Breast epithelium (tissue), 4 donors: ENCODE measurements around the gene IL1RL2. TPM values are rescaled to one million over a fixed set of nuclear protein-coding genes. Genes with fewer than 3 reads are reported as not detected.

Experiments used
- DNase-seq, 2 donors: peaks; one replicate each; pipeline ENCODE4 v3.0.0-alpha.2; 2019; ENCODE audit warnings: low spot score in 2 of 2
- H3K27ac ChIP-seq, 2 donors: fragments of 200-600 bp; sonication (generic) in 1 of 2; one replicate each; pipeline ENCODE4 v1.5.1; 2016 to 2019; ENCODE audit warnings: mild to moderate bottlenecking in 1 of 2
- H3K27me3 ChIP-seq, 2 donors: fragments of 200-600 bp; sonication (generic) in 1 of 2; one replicate each; pipeline versions ENCODE4 v1.5.1 to v1.6.0; 2017 to 2019; ENCODE audit warnings: control low read depth in 1 of 2, mild to moderate bottlenecking in 1 of 2
- H3K36me3 ChIP-seq: fragments of 200-600 bp; one replicate; pipeline ENCODE4 v1.5.1; 2019
- H3K4me1 ChIP-seq, 2 donors: fragments of 200-600 bp; sonication (generic); one replicate each; pipeline ENCODE4 v1.5.1; 2016 to 2019; ENCODE audit warnings: control low read depth in 1 of 2
- H3K4me3 ChIP-seq, 3 donors: fragments of 200-600 bp; sonication (generic); 1 replicate in 2 of 3; 2 replicates in 1 of 3; pipeline ENCODE4 v1.5.1; 2016 to 2019; ENCODE audit warnings: mild to moderate bottlenecking in 3 of 3, moderate library complexity in 2 of 3
- H3K9me3 ChIP-seq, 2 donors: fragments of 200-600 bp; sonication (generic) in 1 of 2; one replicate each; pipeline ENCODE4 v1.5.1; 2016 to 2019; ENCODE audit warnings: control low read depth in 1 of 2
- CTCF ChIP-seq, 3 donors: fragments of 450-650 bp; IDR thresholded peaks; one replicate each; pipeline ENCODE4 v1.5.1; 2016 to 2017; ENCODE audit warnings: antibody characterized with exemption in 3 of 3, mild to moderate bottlenecking in 3 of 3, moderate library complexity in 3 of 3
- POLR2A ChIP-seq: fragments of 450-650 bp; IDR thresholded peaks from one replicate; pipeline ENCODE4 v1.6.1; 2016; ENCODE audit warnings: antibody characterized with exemption, mild to moderate bottlenecking, moderate library complexity
- POLR2AphosphoS5 ChIP-seq, 3 donors: sonication (generic); formaldehyde crosslinking; IDR thresholded peaks; one replicate each; pipeline ENCODE4 v1.6.1; 2017; ENCODE audit warnings: antibody characterized with exemption in 3 of 3
- intact Hi-C: fragments of 100-400 bp; cut with DNase I; formaldehyde crosslinking; loops from one replicate; pipeline ENCODE4 v1.15.1; 2023; ENCODE audit warnings: low total_unique reads
- total RNA-seq, 3 donors: library from RNA; depleted of rRNA; stranded (reverse); fragments of >200 nt; gene quantifications; one replicate each; pipeline ENCODE4 v1.1.0, GENCODE V29; 2016

IL1RL2 gene
- total RNA-seq, 3 donors from 2014 or later = 1.9 to 5.9 (median 2.3) TPM

GRCh38 chr2:102141011-102141943 is 45.5 kb upstream of the IL1RL2 start:
- intact Hi-C loops = loop anchor here (10.0 kb wide), 1 partner anchor 76 kb away; no protein-coding TSS in a partner anchor
- TF ChIP-seq POLR2A (no peak), POLR2AphosphoS5 (IDR thresholded peaks at IDR 0.05) (no peak), CTCF (IDR thresholded peaks at IDR 0.05) (no peak)
- no peak for DNase-seq
- Histone ChIP-seq H3K36me3 (no peaks in the 10 kb centered on the region), H3K27ac (peak overlapping the region; percentile 93 to 99), H3K9me3 (peaks cover 0 to 16% of the 10 kb centered on the region in 2 donors), H3K27me3 (no peaks in the 10 kb centered on the region), H3K4me1 (no peaks in the 10 kb centered on the region), H3K4me3 (peak overlapping the region; percentile 71 to 94 (median 86))

GRCh38 chr2:102141970-102142828 is 44.6 kb upstream of the IL1RL2 start, which contains the start of gene IL1R1:
TSS of gene IL1R1 (plus strand) at chr2:102142746. CDS start at chr2:102157725, 14,979 bp downstream.
- peak within 1 kb of the TSS; percentile 93 to 99 for H3K27ac ChIP-seq
- H3K4me1 ChIP-seq = no peaks in the 10 kb centered on the region
- DNase-seq = peak; percentile 63 to 71
- H3K27me3 ChIP-seq = no peaks in the 10 kb centered on the region
- H3K4me3 ChIP-seq = peak within 1 kb of the TSS; percentile 71 to 94 (median 86)
- peaks cover 0 to 22% of the 10 kb centered on the region in 2 donors for H3K9me3 ChIP-seq
- H3K36me3 ChIP-seq = no peaks in the 10 kb centered on the region
- TF ChIP-seq POLR2A (no peak), CTCF (IDR thresholded peaks at IDR 0.05) (no peak), POLR2AphosphoS5 (IDR thresholded peaks at IDR 0.05) (peak in 2 of 3 donors; percentile 28)
- intact Hi-C loops = loop anchor here (10.0 kb wide), 1 partner anchor 77 kb away; no protein-coding TSS in a partner anchor

GRCh38 chr2:102142829-102143449 is 43.9 kb upstream of the IL1RL2 start:
- TF ChIP-seq POLR2A (no peak), CTCF (IDR thresholded peaks at IDR 0.05) (no peak), POLR2AphosphoS5 (IDR thresholded peaks at IDR 0.05) (peak; percentile 3 to 19 (median 12))
- Histone ChIP-seq H3K36me3 (no peaks in the 10 kb centered on the region), H3K27me3 (no peaks in the 10 kb centered on the region), H3K27ac (peak overlapping the region; percentile 93 to 99), H3K9me3 (peaks cover 0 to 29% of the 10 kb centered on the region in 2 donors), H3K4me3 (peak overlapping the region; percentile 71 to 94 (median 86)), H3K4me1 (no peaks in the 10 kb centered on the region)
- intact Hi-C loops = loop anchor here (10.0 kb wide), 1 partner anchor 78 kb away; no protein-coding TSS in a partner anchor
- no peak for DNase-seq

GRCh38 chr2:102143450-102143985 is 43.3 kb upstream of the IL1RL2 start:
- intact Hi-C loops = loop anchor here (10.0 kb wide), 1 partner anchor 79 kb away; no protein-coding TSS in a partner anchor
- Histone ChIP-seq H3K27ac (peak overlapping the region; percentile 93 to 99), H3K27me3 (no peaks in the 10 kb centered on the region), H3K36me3 (no peaks in the 10 kb centered on the region), H3K4me3 (peak overlapping the region; percentile 71 to 94 (median 86)), H3K4me1 (no peaks in the 10 kb centered on the region), H3K9me3 (peaks cover 0 to 35% of the 10 kb centered on the region in 2 donors)
- no peak for DNase-seq
- TF ChIP-seq CTCF (IDR thresholded peaks at IDR 0.05) (no peak), POLR2A (no peak), POLR2AphosphoS5 (IDR thresholded peaks at IDR 0.05) (no peak)
